HG03095 (cell line): ENCODE data around the gene TMEM236.
"Not testable (repeated sequence)": the region's sequence is repeated elsewhere in the genome, so short reads cannot be mapped to it uniquely, and the experiment has no call there.

Source experiments
- ATAC-seq: cut with Tn5 transposase; IDR thresholded peaks from one replicate; pipeline ENCODE4 v1.9.1; 2021; ENCODE audit warnings: moderate library complexity; ENCODE audit not compliant: unreplicated experiment

The TMEM236 gene, protein sequence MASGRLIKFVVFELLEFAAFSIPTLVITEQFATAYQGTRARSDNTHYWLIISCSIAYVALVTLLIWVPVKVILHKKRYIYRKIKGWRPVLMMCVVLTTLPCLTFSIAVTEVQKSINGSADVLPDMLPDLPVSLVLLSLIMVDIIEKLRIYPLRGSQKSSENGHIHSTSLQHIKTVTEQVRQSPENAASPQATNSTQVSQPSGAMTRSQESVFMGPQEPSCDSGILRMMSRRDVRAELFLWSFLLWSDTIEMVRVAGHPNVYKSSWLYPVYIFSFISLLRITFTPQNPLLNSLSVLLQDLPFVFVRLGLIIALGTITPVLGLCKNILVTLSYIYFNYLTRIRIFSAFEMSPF

DNA sequence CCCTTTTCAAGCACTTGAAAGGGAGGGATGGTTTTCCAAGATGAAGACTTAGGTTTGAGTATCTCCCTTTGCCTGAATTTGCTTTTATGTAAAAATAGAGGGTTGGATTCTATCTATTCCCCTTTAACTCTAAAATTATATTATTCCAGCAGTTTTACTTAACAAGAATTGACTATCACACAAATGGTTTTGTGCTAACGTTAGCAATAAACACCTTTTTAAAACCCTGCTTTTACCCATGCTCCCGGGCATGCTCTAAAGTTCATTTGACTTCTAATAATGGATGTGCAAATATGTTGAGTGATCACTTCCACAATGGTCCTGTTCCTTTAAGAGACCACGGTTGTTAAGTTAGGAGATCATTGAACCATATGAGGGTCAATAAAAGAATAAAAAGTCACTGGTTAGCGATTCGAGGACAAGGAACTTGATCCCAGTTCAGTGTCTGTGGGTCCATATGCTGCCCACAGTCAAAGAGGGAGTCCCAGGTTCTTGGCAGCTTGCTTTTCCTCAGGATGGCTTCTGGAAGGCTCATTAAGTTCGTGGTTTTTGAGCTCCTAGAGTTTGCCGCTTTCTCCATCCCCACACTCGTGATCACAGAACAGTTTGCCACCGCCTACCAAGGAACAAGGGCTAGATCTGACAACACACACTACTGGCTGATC is at the start of gene TMEM236:
Gene TMEM236 (plus strand): TSS at position 421 of the 665 bp plus-strand sequence. CDS start 95 bp downstream, at position 516.
- ATAC-seq = no peak

DNA sequence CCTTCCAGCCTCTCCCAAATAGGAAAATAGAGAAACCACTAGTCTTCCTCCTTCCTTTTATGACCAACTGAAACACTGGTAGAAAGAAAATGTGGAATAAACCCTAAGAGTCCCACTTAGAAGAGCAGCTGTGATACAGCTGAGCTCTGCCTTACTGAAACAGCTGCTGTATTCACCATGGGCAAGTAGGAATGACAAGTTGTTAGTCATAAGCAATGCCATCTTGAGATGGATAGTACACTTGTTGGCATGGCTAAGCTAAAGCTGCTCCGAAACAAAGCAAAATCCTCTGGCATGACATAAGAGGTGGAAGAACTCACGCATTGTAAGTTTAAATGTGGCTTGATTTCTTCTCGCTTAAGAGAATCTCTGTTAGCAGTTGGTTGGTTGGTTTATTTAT is 48.3 kb upstream of the TMEM236 start:
- ATAC-seq = no peak

DNA sequence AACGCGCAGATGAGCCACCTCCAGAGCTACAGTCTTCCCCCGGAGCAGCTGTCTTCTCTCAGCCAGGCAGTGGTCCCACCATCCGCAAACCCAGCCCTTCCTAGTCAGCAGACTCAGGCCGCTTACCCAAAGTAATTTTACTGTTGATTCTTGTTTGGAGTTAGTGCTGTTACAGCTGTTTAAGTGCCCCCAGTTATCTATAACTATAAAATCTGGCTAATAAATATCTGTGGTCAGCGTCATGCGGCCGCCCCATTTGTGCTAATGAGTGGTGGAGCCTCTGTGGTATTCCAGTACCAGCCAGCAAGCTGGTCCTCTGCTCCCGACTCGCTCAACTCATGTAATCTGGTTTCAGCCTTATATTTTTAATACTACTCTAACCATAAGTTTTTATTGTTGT is 43.2 kb upstream of the TMEM236 start:
- no peak for ATAC-seq

DNA sequence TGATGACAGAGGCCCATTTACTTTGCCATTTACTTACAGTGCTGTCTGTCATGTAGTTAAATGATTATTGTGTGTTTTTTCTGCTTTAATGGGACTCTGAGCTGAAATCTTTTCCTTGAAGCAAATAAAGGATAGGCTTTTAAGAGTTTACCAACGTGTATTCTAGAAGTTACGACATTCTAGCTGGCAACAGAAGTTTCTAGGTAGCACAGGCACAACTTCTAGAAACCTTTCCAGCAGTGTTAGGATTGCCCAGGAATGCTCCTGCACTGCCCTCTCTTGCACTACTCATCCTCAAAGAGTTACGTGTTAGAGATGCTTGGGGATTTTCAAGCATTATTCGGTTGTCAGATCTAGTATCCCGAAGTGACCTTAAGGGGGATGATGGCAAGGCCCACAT is 42.5 kb upstream of the TMEM236 start:
- no peak for ATAC-seq

DNA sequence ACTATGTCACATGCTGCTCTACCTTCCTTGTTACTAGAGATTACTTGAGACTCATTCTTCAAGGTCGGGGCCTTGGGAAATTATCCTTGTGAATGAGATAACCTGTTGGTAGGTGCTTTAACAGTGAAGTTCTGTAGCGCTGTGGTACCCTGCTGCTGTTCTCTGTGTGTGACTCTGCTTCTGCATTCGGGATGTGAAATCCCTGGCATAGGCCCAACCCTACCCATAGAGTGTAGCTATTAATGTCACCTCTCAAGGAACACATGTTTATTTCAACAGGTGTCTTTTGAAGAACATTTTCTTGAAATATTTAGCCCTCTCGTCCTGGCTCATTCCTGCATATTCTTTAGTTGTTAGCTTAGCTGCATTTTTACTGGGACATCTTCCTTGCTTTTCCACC is 41.8 kb upstream of the TMEM236 start:
- no peak for ATAC-seq

DNA sequence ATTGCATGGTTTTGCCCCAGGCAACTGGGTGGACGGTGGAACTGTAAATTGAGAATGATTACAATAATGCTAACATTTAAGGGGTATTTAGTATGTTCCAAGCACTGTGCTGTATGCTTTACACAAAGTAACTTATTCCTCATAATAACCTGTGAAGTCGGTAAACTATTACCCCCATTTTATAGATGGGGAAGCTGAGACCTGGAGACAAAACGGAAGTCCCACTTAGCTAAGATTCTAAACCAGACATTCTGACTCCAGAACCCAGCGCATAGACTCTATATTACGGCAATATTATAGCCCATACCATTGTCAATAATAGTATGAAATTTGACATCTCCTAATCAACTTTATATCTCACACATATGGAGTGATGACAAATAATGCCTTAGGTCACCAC is 39.9 kb upstream of the TMEM236 start:
- ATAC-seq = no peak

DNA sequence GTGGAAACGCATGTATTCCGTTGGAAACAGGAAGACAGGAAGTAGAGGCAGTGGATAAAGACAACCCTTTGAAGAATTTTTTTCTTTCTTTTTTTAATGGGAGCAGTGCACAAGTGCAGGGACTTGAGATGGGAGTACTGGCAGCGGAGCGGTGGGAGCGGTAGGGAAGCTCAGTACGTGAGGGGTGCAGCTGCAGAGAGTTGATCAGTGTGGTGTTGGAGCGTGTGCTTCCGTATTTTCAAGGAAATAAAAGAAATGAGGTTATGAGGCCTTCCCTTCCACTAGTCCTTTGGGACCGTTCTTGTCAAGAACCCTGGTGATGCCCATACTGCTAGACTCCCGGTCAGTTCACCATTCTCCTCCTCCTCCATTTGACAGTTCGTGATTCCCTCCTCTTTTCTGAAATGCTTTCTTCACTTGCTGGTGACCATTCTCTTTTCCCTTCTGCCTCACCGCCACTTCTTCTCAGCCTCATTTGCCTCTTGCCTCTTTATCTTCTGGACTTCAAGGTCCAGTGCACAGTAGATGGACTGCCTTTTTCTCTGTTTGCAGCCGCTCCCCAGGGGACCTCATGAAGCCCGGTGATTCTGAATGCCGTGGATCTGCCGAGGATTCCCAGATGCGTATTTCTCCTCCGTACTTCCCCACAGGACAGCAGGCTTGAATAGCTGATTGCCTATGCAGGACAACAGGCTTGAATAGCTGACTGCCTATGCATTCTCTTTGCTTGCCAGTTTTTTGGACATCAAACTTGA is 39.1 kb upstream of the TMEM236 start:
- ATAC-seq = no peak

DNA sequence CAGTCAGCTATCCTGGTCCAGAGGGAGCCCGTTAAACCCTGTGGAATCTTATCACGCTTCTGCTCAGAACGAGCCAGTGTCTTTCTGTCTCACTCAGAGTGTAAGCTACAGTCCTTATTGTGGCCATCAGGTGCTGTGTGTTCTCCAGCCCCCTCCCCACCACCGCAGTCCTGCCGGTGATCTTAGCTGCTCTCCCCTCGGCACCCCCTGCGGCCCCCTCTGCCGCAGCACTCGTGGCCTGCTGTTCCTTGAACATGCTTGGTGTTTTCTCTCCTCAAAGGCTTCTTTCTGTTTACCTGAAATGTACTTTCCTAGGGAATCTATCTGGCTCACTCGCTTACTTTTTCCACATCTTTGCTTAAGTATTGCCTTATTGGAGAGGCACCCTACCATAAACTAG is 38.2 kb upstream of the TMEM236 start:
- ATAC-seq = no peak

DNA sequence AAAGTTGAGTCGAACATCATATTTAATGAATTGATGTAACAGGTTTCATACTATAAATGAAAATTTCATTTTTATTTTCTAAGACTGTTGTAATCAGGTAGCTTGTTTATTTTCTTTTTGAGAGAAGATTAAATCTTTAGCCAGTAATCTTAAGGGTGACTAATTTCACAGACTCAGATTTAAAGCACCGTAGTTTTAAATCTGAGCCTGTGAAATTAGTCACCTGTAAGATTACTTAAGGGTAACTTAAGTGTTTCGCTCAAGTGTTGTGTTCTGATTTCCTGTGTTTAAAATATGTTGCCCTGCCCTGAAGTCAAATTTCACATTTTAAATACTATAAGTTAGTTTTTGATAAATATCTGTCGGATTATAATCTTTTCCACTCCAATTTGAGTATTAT is 35.8 kb upstream of the TMEM236 start:
- ATAC-seq = no peak

DNA sequence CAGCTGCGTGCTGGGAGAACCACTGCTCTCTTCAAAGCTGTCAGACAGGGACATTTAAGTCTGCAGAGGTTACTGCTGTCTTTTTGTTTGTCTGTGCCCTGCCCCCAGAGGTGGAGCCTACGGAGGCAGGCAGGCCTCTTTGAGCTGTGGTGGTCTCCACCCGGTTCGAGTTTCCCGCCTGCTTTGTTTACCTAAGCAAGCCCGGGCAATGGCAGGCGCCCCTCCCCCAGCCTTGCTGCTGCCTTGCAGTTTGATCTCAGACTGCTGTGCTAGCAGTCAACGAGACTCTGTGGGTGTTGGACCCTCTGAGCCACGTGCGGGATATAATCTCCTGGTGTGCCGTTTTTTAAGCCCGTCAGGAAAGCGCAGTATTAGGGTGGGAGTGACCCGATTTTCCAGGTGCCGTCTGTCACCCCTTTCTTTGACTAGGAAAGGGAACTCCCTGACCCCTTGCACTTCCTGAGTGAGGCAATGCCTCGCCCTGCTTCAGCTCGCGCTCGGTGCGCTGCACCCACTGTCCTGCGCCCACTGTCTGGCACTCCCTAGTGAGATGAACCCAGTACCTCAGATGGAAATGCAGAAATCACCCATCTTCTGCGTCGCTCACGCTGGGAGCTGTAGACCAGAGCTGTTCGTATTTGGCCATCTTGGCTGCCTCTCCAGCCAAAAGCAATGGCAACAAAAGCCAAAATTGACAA is 29.5 kb upstream of the TMEM236 start:
- ATAC-seq = not testable (repeated sequence)

DNA sequence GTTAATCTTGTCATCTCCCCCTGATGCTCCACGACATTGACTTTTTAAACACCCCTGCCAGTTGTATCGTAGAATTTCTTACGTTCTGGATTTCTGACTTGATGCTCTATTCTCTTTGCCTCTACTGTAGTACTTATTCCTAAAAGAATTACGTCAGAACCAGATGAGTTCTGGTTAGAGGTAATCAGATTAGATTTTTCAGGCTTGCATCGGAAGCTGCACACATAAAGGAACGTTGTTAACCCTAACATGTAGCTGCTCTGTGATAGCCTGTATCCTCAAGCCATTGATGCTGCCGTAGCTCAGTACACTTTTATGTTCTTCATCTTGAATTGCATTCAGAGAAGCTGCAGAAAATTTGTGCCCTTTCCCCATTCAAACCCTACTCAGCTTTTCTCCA is 26.3 kb upstream of the TMEM236 start:
- ATAC-seq = no peak

DNA sequence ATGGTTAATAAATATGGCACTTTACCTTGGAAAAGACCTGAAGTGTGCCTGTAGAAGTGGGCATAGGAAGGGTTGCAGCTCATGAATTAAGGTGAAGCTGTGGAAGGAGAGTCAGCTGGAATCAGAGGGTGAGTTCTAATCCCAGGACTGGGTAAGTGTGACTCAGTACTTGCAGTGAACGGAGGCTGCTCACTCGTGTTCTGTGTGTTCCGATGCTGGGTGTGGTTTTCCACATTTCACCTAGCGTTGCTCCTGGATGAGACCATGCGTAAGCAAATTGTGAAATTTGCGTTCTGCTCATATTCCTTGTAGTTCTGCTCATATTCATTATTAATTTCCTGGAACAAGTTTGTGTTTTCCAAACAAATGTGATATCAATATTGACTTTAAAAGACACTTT is 22.4 kb upstream of the TMEM236 start:
- no peak for ATAC-seq

DNA sequence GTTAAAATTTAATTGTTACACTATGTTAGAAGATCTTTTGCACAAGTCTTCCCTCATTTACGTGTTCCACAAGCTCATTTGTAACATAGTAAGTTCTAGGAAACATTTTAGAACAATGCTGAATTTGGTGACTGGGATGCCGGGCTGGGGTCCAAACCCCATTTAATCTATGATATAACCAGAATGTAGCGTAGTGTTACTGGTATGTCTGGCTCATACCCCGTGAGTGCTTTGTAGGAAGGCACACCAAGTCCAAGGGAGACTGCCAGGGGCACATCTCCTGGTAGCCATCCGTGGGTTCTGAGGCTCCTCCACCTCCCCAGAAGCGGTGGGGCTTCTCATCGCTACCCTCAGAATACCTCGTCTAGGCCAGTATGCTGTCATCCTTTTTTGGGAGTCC is 21.3 kb upstream of the TMEM236 start:
- no peak for ATAC-seq

DNA sequence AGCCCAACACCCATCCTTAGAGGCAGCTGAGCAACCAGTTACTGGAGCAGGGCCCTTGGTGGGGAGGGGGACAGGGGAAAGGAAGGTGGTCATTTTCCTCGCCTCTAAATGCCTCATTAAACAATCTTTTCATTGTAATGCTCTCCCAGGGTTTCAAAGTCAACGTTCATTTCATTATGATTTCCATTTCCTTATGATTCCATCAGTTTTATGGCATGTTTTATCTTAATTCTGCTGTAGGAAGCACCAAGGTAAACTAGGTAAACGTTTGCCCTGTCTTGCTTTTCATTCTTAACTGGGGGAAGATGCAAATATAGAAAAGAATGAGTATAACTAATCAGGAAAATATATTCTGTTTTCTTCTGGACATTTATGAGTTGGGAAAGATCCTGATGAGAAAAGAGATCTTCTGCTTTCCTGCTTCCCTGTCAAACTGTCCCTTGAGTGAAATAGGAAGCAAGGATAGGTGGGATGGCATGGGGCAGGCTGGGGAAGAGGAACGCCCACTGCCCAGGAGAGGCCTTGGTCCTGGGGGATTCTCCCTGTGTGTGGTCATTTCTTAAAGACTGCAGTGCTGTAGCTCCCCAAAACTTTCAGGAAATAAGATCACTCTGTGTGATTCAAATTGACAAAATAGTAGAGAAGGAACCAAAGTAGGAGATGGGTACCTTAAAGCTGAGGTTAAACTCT is 20.5 kb upstream of the TMEM236 start:
- ATAC-seq = no peak

DNA sequence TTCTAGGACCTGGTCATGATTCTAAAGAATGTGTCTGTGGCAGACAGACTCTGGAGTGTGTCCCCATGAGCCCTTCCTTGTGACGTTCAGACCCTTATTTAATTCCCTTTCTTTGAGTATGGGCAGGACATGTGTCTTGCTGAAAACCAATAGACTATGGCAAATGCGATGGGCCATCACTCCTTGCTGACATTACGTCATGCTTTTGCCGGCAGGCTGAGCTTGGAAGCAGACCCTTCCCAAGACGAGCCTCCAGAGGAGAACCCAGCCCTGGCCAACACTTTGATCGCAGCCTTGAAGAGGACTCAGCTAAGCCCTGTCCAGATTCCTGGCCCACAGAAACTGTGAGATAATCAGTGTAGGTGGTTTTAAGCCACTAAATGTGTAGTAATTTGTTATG is 18.4 kb upstream of the TMEM236 start:
- no peak for ATAC-seq

DNA sequence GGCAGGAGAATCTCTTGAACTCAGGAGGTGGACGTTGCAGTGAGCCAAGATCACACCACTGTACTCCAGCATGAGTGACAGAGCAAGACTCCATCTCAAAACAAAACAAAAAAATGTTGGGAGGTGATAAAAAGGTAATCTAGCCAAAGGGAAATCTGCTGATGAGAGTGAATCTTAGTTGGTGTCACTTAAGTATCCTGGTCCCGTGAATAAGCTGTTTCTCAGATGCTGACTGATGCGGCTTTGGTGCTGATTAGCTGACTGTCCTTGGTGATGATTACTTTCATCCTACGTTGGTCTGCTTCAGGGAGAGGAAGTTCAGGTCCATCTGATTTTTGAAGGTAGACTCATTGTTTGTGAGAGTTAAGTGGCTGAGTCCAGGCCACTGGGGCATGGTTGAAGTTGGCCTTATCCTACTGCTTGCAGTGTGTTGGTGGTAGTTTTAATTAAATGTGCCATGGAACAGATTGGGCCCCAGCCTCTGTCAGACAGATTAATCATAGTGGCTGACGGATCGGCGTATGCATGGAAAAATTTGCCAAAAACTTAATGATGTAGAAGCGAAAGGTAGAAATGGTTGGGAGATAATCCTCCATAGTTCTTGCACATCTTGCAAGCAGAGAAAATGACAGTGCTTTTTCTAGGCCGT is 17.4 kb upstream of the TMEM236 start:
- no peak for ATAC-seq

DNA sequence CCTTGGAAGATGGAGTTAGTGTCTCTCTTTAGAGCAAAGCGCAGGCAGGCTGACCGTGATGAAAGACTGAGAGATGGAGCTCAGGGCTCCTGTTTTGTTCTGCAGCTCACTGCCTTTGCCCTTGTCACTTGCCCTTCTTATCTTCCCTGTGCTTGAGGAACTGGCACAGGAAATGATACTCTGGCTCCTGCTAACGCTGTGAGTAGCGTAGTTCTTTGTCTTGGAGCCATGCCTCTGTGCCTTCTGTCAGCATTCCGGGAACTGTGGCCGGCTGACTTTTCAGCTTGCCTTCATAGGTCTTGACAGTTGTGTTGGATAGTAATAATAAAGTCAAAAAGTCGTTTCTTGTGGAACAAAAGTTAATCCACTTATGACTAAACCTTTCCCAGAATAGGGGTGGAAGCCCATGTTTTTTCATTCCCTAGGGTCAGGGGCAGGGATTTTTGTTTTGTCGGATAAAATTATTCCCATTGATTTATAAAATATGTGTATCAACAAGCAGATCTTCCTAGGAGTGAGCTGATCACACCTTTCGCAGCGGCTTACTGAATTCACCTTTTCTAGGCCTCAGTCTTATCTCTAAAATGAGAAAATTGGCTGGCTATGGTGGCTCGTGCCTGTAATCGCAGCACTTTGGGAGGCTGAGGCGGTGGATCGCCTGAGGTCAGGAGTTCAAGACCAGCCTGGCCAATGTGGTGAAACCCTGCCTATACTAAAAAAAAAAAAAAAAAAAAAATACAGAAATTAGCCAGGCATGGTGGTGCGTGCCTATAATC is 16.6 kb upstream of the TMEM236 start:
- no peak for ATAC-seq

DNA sequence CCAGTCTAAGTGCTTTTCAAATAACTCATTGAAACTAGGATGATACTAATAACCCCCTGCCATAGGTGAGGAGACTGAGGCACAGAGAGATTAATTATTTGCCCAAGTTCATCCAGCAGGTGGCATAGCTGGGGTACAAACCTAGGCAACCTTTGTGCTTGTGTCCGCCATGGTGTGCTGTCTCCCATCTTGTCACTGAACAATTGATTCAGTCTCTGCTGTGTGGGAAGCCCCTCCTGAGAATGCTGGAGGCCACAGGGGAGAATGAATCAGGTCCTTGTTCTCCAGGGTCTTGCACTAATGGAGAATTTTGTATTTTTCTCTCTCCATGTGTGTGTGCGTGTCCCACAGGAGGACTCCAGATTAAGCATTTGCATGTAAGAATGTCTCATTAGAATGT is 15.8 kb upstream of the TMEM236 start:
- ATAC-seq = no peak
